Activated T-cell treated with anti-CD3 and anti-CD28 coated beads, Interleukin-2, amount 50 U/mL, for 1 hour (primary cell): ENCODE results near the gene COASY.
"Not testable (repeated sequence)": the region's sequence is repeated elsewhere in the genome, so short reads cannot be mapped to it uniquely, and the experiment has no call there.

Experiments
- DNase-seq: peaks from one replicate; pipeline ENCODE4 v3.0.0-alpha.2; 2020

The COASY gene

DNA sequence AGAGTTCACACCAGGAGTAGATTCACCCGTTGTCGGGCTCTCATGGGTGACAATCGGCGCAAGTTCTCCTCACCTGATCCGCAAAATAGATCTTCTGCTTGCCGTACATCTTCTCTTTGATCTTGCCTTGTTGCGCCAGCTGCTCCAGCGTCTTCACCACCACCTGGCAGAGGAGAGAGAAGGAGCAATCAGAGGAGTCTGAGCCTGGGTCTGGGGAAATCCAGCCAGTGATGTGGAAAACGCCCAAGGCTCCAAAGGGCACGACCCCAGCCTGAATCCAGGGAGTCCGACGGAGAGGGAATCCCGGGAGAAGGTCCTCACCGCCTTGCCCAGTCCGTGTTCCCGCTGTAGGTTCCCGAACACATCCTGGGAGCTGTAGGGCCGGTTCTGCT, 15.2 kb downstream of the COASY start:
- no peak for DNase-seq

DNA sequence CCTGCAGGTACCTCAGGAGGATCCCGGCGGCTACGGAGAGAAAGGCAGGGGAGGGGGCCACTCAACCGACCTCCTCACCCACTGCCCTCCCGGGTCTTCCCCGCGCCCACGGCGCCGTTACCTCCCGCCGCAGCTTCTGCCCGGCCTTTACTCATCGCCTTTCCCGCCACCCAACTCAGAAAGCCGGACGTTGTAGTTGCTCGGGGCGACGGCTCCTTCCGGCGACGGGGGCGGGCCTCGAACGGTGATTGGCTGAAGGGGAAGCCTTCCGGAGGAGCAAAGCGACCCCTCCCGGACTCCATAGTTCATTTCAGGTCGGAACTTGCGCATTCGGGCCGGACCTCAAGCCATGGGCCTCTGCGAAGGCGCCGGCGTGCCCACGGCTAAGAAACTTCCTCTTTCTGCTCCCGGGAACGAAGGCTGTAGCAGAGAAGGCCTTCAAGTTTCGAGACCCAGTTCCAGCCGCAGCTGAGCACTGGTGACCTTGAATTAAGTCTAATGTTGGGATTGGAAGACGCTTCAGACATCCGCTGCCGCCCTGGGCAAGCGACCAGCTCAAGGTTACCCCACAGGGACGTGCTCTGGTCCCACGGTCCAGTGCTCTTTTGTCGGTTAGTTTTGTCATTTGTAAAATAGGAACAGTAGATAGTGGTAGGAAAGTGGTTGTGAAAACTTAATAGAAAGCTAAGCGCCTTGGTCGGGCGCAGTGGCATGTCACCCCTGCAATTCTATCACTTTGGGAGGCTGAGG, 15.8 kb downstream of the COASY start, which contains the start of gene PSMC3IP:
TSS of gene PSMC3IP (minus strand) at position 198 of the 750 bp plus-strand sequence. CDS start at position 155, 43 bp downstream.
- DNase-seq: peak; percentile 88

DNA sequence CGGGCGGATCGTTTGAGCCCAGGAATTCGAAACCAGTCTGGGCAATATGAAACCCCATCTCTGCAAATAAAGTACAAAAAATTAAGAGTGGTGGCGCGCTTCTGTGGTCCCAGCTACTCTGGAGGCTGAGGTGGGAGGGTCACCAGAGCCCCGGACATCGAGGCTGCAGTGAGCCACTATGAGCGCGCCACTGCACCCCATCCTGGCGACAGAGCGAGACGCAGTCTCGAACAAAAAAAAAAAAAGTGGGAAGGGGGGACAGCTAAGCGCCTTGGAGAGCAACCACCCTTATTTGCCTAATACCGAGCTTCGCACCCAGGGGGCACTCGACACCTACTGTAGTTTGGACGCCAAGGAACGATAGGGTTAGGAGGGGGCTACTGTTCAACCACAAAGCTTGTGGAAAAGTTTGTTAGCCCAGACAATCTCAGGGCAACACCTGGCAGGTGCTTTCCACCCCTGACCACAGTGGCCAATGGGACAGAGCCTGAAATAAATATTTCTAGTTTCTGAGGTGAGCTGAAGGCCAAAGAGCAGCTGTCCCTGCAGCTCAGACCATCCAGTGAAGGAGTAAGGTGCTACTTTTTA, 16.4 kb downstream of the COASY start:
- DNase-seq: peak; percentile 78

DNA sequence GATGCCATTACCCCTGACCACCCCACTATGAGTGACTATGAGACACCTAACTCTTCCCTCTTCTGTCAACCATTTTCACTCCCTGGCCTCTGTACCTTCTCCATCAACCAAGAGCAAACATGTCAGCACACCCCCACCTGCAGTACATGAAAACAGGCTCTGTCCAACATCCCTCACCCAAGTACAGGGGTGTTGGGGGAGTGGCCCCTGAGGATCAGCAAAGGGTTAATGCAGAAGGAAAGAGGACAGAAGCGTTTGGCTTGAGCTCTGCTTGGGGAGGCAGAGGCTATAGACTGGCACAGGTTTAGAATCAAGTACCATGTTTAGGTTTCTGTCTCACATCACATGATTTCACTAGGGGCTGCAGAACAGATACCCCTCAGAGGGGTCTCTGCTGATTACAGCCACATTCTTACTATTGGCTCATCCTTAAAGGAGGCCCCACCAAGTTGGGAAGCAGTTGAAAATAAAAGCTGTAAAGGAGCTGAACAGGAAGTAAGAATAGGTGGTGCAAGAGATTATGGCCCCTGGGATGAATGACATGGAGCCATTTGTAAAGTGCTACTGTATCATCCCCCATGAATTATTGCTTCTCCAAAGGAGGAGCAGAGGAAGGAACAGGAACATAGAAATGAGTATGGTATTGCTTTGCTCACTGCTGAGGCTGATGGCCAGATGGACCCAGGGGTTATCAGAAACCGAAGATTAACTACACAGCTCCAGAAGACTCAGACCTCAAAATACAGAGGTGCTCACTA, 18.0 kb downstream of the COASY start:
- DNase-seq: no peak

DNA sequence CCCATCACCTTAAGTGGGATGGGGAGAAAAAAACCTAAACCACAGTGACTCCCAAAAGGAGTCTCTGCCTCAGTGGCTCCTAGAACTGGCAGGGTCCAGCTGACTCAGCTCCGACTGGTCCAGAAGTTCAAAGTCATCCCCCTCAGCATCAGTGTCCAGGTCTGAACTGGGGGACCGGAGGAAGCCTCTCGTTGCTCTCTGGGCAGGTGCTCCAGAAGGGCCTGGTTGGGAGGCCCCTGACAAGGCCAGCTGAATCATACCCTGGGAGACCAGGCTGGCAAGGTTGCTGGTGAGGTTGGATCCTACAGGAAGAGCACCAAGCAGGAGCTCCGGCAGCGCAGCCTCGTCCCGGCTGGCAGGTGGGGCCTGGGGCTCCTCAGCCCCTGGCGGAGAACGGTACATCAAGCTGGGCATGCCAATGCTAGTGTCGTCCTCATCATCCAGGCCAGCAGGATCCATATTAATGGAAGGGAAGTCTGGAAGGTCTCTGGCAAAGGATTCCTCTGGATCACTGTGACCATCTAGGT, 19.9 kb downstream of the COASY start:
- DNase-seq: no peak

DNA sequence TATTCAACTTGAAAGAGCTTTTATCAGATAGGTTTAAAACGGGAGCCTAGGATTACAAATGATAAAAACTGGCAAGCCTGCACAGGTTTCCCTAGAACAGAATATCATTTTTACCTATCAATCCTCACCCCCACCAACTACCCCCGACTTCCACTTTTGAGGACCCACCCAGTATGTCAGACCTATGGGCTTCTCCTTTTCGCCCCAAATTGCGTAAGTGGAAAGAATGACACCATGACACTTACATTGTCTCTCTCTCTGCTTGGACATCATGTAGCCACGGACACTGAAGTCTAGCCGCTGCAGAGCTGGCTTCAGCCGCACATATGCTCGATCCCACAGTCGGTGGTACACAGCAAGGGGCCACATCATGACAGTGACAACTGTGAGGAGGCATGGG, 22.9 kb downstream of the COASY start:
- DNase-seq: no peak

DNA sequence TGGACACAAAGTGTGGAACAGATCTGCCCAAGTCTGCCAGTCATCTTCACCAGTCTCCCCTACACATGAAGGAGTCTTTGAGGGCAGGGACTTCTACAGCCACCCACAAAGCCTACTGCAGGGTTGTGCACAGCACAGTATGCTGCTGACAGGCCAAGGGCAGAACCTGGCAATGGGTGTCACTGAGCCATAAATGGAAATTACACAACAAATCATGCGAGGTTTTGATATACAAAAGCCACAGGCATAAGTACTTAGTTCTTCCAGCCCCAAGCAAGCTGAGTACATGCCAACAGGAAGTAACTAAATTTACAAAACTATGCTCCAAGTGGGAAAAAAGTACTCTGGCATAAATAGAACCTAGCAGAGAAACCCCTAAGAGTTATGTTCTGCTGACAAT, 23.4 kb downstream of the COASY start:
- DNase-seq: no peak

DNA sequence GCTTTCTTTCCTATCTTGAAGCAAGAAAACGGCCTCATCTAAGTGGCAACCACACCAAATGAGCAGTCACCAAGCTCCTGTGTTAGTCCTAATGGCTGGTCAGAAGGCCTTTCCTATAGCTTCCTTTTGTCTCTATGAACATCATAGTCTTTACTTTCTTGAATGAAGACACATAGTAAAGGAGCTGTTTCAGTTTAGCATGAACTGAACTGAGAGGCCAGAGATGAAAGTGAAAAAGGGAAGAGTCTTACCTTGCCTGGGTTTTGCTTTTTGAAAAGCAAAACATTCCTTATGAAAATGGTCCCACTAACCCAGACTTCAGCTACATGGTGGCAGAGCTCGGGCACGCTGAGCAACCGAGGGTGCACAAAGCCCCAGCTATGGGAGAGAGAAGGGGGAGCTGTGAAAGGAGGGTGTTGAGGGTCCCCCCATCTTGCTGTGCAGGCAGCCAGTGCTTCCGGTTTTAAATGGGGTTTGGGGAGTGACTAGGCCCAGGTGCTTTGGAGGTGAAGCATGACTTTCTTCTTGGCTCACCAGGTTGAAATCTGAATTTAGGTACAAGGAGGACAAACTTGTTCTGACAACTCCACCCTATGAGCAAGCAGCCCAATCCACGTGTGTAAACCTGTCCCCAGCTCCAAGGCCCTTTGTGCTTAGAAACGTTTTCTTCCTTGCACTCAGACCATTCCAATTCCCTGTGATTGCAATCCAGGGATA, 24.7 kb downstream of the COASY start:
- DNase-seq: no peak

DNA sequence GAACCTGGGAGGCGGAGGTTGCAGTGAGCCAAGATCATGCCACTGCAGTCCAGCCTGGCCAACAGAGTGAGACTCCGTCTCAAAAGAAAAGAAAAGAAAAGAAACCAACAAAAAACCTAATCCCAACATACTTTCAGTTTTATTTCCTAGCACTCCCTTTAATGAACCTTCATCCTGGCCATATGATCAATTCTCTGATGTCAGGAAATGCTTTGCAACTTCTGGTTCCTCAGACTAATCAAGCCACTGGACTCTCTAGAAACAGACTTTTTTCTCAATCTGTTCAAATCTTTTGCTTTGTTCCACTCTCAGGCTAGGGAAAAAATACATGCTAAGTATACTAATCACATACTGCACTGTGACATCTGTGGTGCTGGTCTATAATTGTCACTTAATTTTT, 28.9 kb downstream of the COASY start:
- DNase-seq: no peak

DNA sequence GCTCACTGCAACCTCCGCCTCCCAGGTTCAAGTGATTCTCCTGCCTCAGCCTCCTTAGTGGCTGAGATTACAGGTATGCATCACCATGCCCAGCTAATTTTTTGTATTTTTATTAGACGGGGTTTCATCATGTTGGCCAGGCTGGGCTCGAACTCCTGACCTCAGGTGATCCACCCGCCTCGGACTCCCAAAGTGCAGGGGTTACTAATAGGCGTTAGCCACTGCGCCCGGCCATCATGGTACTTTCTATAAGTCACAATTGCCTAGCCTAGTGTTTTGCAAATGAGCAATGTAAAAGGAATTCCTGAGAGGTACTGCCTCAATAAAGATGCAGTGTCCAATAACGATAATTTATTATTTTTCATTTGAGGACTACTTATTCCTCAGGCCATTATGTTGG, 29.5 kb downstream of the COASY start:
- DNase-seq: no peak

DNA sequence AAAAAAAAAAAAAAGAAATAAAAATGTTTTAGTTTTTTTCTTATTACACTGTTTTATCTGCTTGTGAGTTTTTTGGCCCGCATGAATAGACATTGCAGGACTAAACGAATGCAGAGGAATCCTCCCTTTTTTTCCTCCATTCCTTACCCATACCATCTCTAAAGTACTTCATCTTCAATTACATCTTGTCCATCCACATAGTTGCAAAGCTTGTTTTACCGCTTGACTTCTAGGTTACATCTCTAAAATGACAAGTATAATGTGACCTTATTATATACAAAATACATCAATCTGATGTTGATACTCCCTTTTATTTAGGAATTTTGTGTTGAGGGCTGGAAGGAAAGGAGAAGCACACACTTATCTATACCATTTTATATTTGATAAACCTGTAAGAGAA, 34.4 kb downstream of the COASY start:
- DNase-seq: no peak

DNA sequence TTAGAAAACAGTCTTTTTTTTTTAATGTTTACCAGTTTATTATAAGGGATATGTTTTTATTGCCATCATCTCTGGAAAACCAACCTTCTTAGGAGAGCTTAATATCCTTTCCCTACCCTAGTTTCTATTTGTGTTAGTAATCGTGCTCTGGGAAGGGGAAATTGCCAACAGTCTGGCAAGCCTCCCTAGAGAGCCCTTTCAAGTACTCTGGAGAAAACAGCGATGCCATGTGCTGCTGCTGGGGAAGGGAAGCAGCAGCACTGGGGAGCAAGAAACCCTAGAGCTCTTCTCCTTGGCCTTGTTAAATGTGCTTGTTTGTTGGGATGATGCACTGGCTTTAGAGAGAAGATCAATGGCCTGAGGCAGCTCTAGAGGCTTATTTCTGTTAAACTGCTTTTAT, 37.0 kb downstream of the COASY start:
- no peak for DNase-seq

DNA sequence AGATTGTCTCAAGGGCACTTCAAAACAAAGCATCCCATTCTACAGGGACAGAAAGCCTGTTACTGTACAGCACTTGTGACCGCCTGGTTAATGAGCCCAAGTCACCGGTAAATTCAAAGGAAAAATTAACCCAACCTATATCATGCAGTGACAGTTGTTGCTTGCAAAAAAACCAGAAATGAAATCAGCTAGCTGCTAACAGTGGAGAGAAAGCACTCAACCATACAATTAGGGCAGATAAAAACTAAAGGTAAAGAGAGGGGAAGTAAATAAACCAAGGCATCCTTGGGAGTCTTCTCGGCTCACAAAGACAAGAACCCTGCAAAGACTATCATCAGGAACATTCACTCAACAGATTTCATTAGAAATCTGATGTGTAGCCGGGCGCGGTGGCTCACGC, 41.4 kb downstream of the COASY start:
- no peak for DNase-seq

DNA sequence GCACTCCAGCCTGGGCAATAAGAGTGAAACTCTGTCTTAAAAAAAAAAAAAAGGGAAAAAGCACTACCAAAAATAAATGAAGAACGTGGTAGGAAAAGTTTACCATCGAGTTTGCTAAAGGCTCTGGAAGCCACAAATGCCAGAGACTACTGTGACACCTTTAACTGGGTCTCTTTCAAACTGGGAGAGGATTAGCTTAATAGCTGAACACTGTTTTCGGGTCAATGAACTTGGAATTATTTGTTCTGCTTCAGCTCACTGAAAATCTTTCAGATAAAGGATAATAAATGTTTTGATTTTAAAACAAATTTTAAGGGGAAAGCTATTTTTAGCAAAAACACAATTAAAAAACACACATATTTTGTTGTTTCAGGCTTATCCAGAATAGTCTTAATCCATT, 45.8 kb downstream of the COASY start:
- no peak for DNase-seq

DNA sequence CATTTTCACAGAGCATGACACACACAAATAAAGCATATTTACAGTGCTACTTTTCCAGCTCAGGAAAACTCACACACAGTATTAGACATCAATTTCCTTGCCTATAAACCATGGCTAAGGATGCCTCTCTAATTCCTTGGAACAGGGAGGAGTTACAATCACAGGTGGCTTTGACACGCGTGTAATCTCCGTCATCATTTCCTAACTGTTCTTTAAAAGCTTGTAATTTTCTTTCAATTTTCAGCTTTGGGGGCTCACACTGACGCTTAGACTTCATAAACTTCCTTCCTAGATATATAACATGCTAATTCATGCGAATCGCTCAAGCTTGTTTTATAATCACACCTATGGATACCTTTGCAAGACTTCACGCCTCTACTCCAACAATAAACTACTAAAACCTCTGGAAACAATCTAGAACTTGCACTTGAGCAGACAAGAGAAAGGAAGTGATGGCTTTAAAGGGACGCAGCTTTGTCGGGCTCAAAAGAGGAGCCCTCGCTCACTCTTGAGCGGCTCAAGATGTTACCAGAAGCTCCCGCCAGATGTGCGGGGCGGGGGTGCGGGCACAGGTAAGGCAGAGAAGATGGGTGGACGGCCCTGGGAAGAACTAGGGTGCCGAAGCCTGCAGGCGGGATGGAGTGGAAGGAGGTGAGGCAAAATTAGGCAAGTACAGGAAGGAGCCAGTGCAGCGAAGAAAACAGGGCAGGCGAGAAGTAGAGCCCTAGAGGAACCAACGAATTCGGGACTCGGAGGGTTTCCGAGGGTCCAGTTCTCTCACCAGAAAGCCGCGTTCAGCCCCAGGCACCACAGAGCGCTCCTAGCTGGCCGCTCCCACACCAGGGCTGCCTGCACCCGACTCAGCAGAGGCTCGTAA, 46.6 kb downstream of the COASY start:
- DNase-seq: no peak

DNA sequence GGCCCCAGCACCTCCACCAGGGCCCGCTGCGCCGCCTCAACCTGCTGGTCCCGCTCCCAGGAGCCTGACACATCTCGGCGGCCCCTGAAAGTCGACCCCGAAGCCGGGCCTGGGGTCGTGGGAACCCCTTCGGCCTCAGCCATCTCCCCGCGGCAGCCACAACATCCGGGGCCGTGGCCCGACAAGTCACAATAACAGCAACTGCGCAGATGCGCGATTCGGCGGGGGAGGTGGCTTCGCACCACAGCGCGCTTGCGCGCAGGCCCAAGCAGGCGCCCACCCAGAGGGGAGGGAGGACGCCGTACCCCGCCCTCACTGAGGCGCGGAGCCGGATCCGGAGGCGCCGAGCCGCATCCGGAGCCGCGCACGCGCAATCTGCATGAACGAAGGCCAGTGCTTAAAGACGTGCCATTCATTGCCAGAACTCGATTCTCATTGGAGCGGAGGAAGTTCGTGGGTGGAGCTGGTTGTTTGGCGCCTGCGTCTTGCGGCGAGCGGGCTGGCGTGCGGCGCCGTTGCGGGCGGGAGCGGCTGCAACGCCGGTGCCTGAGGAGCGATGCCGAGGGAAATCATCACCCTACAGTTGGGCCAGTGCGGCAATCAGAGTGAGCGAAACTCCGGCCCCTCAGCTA, 47.4 kb downstream of the COASY start, which contains the start of the genes RETREG3 and TUBG1:
TSS of gene RETREG3 (minus strand) at position 193 of the 632 bp plus-strand sequence. CDS start at position 143, 50 bp downstream.
TSS of gene TUBG1 (plus strand) at position 502 of the 632 bp plus-strand sequence. CDS start at position 557, 55 bp downstream.
- peak; percentile 99 for DNase-seq

DNA sequence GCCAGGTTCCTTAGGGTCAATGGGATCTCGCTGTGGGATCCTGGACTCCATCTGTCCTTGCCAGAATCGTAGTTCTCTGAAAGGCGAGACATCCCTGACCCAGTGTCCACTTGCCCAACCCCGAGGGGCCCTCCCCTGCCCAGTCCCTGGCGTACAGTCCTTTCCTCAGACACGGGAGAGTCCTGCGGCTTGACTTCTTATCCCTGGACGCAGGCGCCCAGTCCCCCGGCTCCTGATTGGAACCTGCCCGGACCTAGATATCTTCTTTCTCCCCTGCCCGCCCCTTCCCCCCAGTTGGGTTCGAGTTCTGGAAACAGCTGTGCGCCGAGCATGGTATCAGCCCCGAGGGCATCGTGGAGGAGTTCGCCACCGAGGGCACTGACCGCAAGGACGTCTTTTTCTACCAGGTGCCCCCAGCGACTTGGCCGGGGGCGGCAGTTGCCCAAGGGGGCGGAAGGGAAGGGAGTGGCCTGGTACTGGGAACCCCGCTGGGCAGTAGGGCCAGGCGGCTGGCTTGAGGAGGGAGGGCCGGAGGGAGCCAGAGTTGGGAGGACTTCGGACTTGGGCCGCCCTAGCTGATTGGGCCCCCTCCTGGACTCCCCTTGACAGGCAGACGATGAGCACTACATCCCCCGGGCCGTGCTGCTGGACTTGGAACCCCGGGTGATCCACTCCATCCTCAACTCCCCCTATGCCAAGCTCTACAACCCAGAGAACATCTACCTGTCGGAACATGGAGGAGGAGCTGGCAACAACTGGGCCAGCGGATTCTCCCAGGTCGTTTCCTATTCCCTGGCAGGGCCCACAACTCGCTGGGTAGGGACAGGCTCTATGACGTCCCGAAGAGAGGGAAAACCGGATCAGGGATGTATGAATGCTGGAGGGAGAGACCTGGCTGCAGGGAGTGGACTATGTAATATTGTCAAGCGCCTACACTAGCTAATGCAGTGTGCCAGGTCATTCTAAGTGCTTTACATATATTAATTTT, 48.2 kb downstream of the COASY start:
- DNase-seq: not testable (repeated sequence)

DNA sequence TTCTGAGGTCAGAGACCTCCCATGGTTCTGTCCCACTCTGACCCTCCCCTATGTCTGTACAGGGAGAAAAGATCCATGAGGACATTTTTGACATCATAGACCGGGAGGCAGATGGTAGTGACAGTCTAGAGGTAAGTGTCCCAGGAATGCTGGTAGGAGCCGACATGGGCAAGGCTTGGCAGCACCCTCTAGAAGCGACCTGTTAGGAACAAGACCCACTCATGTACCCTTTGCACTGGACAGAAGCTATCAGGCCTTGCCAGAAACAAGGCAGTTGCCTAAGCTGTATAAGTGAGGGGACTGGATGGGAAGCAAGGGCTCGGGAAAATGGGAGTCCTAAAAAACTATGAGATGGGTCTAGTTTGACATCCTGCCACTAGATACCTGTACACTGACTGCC, 50.1 kb downstream of the COASY start:
- DNase-seq: no peak

DNA sequence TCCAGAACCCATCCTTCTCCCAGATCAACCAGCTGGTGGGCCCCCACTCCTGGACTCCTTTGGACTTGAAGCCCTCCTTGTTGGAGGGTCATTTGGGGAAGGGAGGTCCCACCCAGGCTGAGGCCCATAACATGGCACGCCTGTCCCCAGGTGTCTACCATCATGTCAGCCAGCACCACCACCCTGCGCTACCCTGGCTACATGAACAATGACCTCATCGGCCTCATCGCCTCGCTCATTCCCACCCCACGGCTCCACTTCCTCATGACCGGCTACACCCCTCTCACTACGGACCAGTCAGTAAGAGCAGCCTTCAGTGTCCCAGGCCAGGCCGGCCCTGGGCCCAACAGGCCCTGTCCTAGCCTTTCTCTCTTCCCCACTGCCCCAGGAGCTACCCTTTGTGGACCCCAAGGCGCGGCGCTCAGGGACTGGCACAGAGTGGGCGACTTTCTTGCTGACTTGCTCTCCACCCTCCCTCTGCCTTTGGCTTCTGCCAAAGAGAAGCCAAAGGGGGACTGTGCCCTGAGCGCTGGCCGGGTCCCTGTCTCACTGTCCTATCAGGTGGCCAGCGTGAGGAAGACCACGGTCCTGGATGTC, 51.8 kb downstream of the COASY start:
- no peak for DNase-seq
